GM20431 (cell line): ENCODE measurements around the gene PACSIN1.
"Not testable (repeated sequence)": the region's sequence is repeated elsewhere in the genome, so short reads cannot be mapped to it uniquely, and the experiment has no call there.

Experiments
- in situ Hi-C: fragments of 300-500 bp; cut with MseI, MboI; formaldehyde crosslinking; loops from one replicate; pipeline ENCODE4 v1.15.0; 2020; ENCODE audit warnings: low sequenced_read_pairs; ENCODE audit not compliant: unreplicated experiment

The PACSIN1 gene

GRCh38 chr6:34484391-34484790 is 18.5 kb downstream of the PACSIN1 start:
- in situ Hi-C loops, result no loop called here

GRCh38 chr6:34484899-34485298 is 19.0 kb downstream of the PACSIN1 start:
- in situ Hi-C loops, result no loop called here

GRCh38 chr6:34485321-34486060 is 19.6 kb downstream of the PACSIN1 start:
- in situ Hi-C loops, result no loop called here

- in situ Hi-C loops, result no loop called here
These were observed 20.3 kb downstream of the PACSIN1 start for GRCh38 chr6:34486106-34486740.

GRCh38 chr6:34486886-34487285 is 21.0 kb downstream of the PACSIN1 start:
- in situ Hi-C loops, result not testable (repeated sequence)

- in situ Hi-C loops, result no loop called here
These were observed 21.7 kb downstream of the PACSIN1 start for GRCh38 chr6:34487536-34487935.

- in situ Hi-C loops, result no loop called here
These were observed 23.4 kb downstream of the PACSIN1 start for GRCh38 chr6:34489207-34489805.

- in situ Hi-C loops, result no loop called here
These were observed 24.7 kb downstream of the PACSIN1 start for GRCh38 chr6:34490390-34491090.

- in situ Hi-C loops, result no loop called here
These were observed 25.2 kb downstream of the PACSIN1 start for GRCh38 chr6:34491091-34491430.

- in situ Hi-C loops, result no loop called here
These were observed 27.5 kb downstream of the PACSIN1 start for GRCh38 chr6:34493344-34493743.

GRCh38 chr6:34494973-34495372 is 29.1 kb downstream of the PACSIN1 start:
- in situ Hi-C loops, result no loop called here

- in situ Hi-C loops, result no loop called here
These were observed 30.3 kb downstream of the PACSIN1 start for GRCh38 chr6:34496103-34496685.

- in situ Hi-C loops, result no loop called here
These were observed 31.5 kb downstream of the PACSIN1 start for GRCh38 chr6:34497411-34497810.

- in situ Hi-C loops, result no loop called here
These were observed 40.8 kb downstream of the PACSIN1 start for GRCh38 chr6:34506718-34507117.

GRCh38 chr6:34508425-34508824 is 42.5 kb downstream of the PACSIN1 start:
- in situ Hi-C loops, result no loop called here

GRCh38 chr6:34509782-34510181 is 43.9 kb downstream of the PACSIN1 start:
- in situ Hi-C loops, result no loop called here

GRCh38 chr6:34510299-34510698 is 44.4 kb downstream of the PACSIN1 start:
- in situ Hi-C loops, result no loop called here

GRCh38 chr6:34511214-34511914 is 45.5 kb downstream of the PACSIN1 start:
- in situ Hi-C loops, result no loop called here

- in situ Hi-C loops, result no loop called here
These were observed 46.2 kb downstream of the PACSIN1 start for GRCh38 chr6:34511915-34512737.
